Tibial nerve (tissue), 4 donors: ENCODE measurements around the gene MAP10.

Experiments used
- EP300 ChIP-seq, 2 donors: sonication (generic); formaldehyde crosslinking; IDR thresholded peaks; one replicate each; pipeline ENCODE4 v1.6.1; 2017; ENCODE audit warnings: antibody characterized with exemption in 2 of 2, mild to moderate bottlenecking in 1 of 2
- POLR2A ChIP-seq, 2 donors: fragments of 450-650 bp; IDR thresholded peaks; one replicate each; pipeline ENCODE4 v1.6.1; 2017; ENCODE audit warnings: antibody characterized with exemption in 2 of 2, mild to moderate bottlenecking in 2 of 2, moderate library complexity in 2 of 2
- TF ChIP-seq, protein P1 (sequence below), 5 experiments: fragments of 200-600 bp in 3 of 5; fragments of 450-650 bp in 2 of 5; sonication (generic) in 3 of 5; IDR thresholded peaks; one replicate each; pipeline ENCODE4 v1.5.1; 2016 to 2019; ENCODE audit warnings: antibody characterized with exemption in 5 of 5, mild to moderate bottlenecking in 3 of 5, moderate library complexity in 2 of 5

GRCh38 chr1:232769733-232770132, 35.5 kb upstream of the MAP10 start:
- TF ChIP-seq, protein P1, sequence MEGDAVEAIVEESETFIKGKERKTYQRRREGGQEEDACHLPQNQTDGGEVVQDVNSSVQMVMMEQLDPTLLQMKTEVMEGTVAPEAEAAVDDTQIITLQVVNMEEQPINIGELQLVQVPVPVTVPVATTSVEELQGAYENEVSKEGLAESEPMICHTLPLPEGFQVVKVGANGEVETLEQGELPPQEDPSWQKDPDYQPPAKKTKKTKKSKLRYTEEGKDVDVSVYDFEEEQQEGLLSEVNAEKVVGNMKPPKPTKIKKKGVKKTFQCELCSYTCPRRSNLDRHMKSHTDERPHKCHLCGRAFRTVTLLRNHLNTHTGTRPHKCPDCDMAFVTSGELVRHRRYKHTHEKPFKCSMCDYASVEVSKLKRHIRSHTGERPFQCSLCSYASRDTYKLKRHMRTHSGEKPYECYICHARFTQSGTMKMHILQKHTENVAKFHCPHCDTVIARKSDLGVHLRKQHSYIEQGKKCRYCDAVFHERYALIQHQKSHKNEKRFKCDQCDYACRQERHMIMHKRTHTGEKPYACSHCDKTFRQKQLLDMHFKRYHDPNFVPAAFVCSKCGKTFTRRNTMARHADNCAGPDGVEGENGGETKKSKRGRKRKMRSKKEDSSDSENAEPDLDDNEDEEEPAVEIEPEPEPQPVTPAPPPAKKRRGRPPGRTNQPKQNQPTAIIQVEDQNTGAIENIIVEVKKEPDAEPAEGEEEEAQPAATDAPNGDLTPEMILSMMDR (IDR thresholded peaks at IDR 0.05) = no peak
- no peak for TF ChIP-seq POLR2A (IDR thresholded peaks at IDR 0.05)
- TF ChIP-seq EP300 (IDR thresholded peaks at IDR 0.05) = no peak
